H1 (cell line): ENCODE data around the gene WDR43.

ENCODE experiments used
- BACH1 ChIP-seq: IDR thresholded peaks from 2 replicates; pipeline ENCODE4 v1.6.1; 2012; ENCODE audit warnings: low read length, improper control_type of control experiment
- CBX5 ChIP-seq: fragments of 300-800, 300-1000 bp; sonication (generic); IDR thresholded peaks from 2 replicates; pipeline ENCODE4 v1.7.1; 2016; ENCODE audit warnings: antibody characterized with exemption, low read length, low read depth
- EZH2 ChIP-seq: fragments of 200-600 bp; sonication (generic); IDR thresholded peaks from 2 replicates; pipeline ENCODE4 v1.7.1; 2012; ENCODE audit warnings: low read depth, mild to moderate bottlenecking, moderate library complexity, low read length, inconsistent platforms; ENCODE audit not compliant: severe bottlenecking
- POLR2AphosphoS5 ChIP-seq: IDR thresholded peaks from 2 replicates; pipeline ENCODE4 v1.6.1; 2011; ENCODE audit warnings: low read depth, low read length
- RXRA ChIP-seq: IDR thresholded peaks from 2 replicates; pipeline ENCODE4 v1.6.1; 2011; ENCODE audit warnings: low read depth, mild to moderate bottlenecking, low read length, moderate library complexity; ENCODE audit not compliant: insufficient read depth
- YY1 ChIP-seq: IDR thresholded peaks from 2 replicates; pipeline ENCODE4 v1.6.1; 2011; ENCODE audit warnings: low read depth, mild to moderate bottlenecking, low read length
- TF ChIP-seq, protein P1 (sequence below), 3 experiments: IDR thresholded peaks; 1 replicate in 2 of 3; 2 replicates in 1 of 3; pipeline versions ENCODE4 v1.5.1 to v1.6.1; 2011; ENCODE audit warnings: low read length in 3 of 3, mild to moderate bottlenecking in 3 of 3, inconsistent platforms in 2 of 3, low read depth in 1 of 3, moderate library complexity in 1 of 3; ENCODE audit not compliant: insufficient read depth in 1 of 3; ENCODE audit errors: control extremely low read depth in 1 of 3

DNA sequence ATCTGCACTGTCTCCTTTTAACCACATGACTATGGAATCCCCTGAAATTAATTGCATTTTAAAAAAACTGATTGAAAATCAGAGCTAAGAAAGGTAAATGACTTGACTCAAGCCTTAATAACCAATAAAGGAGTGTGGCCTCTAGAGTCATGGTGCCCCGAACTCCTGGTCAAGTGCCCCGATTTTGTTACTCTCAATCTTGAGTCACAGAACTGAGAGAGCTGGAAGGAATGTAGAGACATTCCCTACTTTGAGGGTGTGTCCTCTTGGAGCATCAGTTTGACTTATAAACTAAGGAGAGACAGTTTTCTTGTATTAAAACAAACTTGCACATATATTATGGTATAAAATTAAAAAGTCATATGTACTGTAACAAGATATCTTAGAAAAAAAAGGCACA, 2.4 kb downstream of the WDR43 start:
- TF ChIP-seq BACH1 (no peak), EZH2 (no peak), POLR2AphosphoS5 (no peak), CBX5 (no peak), YY1 (no peak), RXRA (no peak)
- TF ChIP-seq, protein P1, sequence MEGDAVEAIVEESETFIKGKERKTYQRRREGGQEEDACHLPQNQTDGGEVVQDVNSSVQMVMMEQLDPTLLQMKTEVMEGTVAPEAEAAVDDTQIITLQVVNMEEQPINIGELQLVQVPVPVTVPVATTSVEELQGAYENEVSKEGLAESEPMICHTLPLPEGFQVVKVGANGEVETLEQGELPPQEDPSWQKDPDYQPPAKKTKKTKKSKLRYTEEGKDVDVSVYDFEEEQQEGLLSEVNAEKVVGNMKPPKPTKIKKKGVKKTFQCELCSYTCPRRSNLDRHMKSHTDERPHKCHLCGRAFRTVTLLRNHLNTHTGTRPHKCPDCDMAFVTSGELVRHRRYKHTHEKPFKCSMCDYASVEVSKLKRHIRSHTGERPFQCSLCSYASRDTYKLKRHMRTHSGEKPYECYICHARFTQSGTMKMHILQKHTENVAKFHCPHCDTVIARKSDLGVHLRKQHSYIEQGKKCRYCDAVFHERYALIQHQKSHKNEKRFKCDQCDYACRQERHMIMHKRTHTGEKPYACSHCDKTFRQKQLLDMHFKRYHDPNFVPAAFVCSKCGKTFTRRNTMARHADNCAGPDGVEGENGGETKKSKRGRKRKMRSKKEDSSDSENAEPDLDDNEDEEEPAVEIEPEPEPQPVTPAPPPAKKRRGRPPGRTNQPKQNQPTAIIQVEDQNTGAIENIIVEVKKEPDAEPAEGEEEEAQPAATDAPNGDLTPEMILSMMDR (IDR thresholded peaks at IDR 0.05; ENCODE audit: control extremely low read depth in 1 of 3, insufficient read depth in 1 of 3, low read depth in 1 of 3, low read length in 3 of 3): no peak
